HepG2 (cell line): Measurements from ENCODE around the gene SERPINI1. TPM values are rescaled to one million over a fixed set of nuclear protein-coding genes. Genes with fewer than 3 reads are reported as not detected.

Experiments used
- ATAC-seq: fragments of 200-7000 bp; cut with Tn5 transposase; 3 replicates; pipeline ENCODE4 v1.9.1; 2020; ENCODE audit warnings: mild to moderate bottlenecking, moderate library complexity
- BruUV-seq: library from RNA; stranded (reverse); fragments of 400-500 nt; replicated peaks from 2 replicates; lab custom pipeline; 2021; lab: Mats Ljungman, UMichigan
- CTCF ChIA-PET: fragments of 300-600 bp; formaldehyde crosslinking; extraction: SDS; loops from one replicate; lab custom pipeline; 2021; ENCODE audit warnings: low total read pairs, inconsistent platforms, low intra/inter-chr PET ratio; lab: Yijun Ruan, JAX
- POLR2A ChIA-PET: fragments of 350-600 bp; sonication (Branson Sonifier 250); formaldehyde crosslinking; loops from one replicate; lab custom pipeline; 2020; ENCODE audit warnings: antibody characterized with exemption, inconsistent platforms; lab: Yijun Ruan, JAX
- DNase-seq: peaks from one replicate; pipeline ENCODE4 v3.0.0-alpha.2; 2015; ENCODE audit warnings: low spot score
- FAIRE-seq: peaks from 3 replicates; lab custom pipeline; 2011; peaks lifted over from hg19 to GRCh38; lab: Jason Lieb, UNC
- H2AFZ ChIP-seq: one replicate; pipeline ENCODE4 v1.6.1; 2011; ENCODE audit warnings: low read length, inconsistent platforms
- H3K27ac ChIP-seq: fragments of 300-600 bp; 3 replicates; pipeline ENCODE4 v1.8.0; 2011; ENCODE audit warnings: mixed run types, mild to moderate bottlenecking, mixed read lengths, low read length, inconsistent platforms; ENCODE audit not compliant: insufficient read depth; ENCODE audit errors: extremely low read length
- H3K27me3 ChIP-seq, 2 experiments: fragments of 200-600 bp in 1 of 2; 2 replicates in 1 of 2; 3 replicates in 1 of 2; pipeline versions ENCODE4 v1.6.0 to v1.8.0; 2011; ENCODE audit warnings: low read length in 2 of 2, mild to moderate bottlenecking in 2 of 2, moderate library complexity in 2 of 2, inconsistent platforms in 1 of 2; ENCODE audit not compliant: insufficient read depth in 2 of 2, control insufficient read depth in 1 of 2
- H3K36me3 ChIP-seq, 2 experiments: fragments of 200-600 bp in 1 of 2; replicated peaks in 1 of 2; 2 replicates in 1 of 2; 3 replicates in 1 of 2; pipeline versions ENCODE4 v1.5.1 to v1.8.0; 2011; ENCODE audit warnings: low read length in 2 of 2, inconsistent platforms in 1 of 2; ENCODE audit not compliant: insufficient read depth in 2 of 2, control insufficient read depth in 1 of 2
- H3K4me1 ChIP-seq: 2 replicates; pipeline ENCODE4 v1.5.1; 2012; ENCODE audit warnings: low read length, inconsistent platforms; ENCODE audit not compliant: insufficient read depth
- H3K4me2 ChIP-seq: 2 replicates; pipeline ENCODE4 v1.6.0; 2011; ENCODE audit warnings: low read depth, low read length, inconsistent platforms
- H3K4me3 ChIP-seq, 3 experiments: fragments of 200-600 bp in 1 of 3; sonication (generic), shearing (Covaris generic) in 1 of 3; replicated peaks in 1 of 3; 2 replicates each; pipeline ENCODE4 v1.5.1; 2011 to 2016; ENCODE audit warnings: low read length in 3 of 3, inconsistent platforms in 2 of 3, low read depth in 2 of 3, mild to moderate bottlenecking in 2 of 3, control low read depth in 1 of 3, mixed read lengths in 1 of 3; ENCODE audit not compliant: insufficient read depth in 1 of 3
- H3K79me2 ChIP-seq: one replicate; pipeline ENCODE4 v1.6.1; 2011; ENCODE audit warnings: low read length, inconsistent platforms; ENCODE audit not compliant: insufficient read depth
- H3K9ac ChIP-seq: 2 replicates; pipeline ENCODE4 v1.6.0; 2011; ENCODE audit warnings: mild to moderate bottlenecking, low read depth, low read length, inconsistent platforms; ENCODE audit not compliant: insufficient read depth
- H3K9me3 ChIP-seq: 2 replicates; pipeline ENCODE4 v1.5.1; 2012; ENCODE audit warnings: mild to moderate bottlenecking, low read length
- H4K20me1 ChIP-seq: 2 replicates; pipeline ENCODE4 v1.6.0; 2011; ENCODE audit warnings: inconsistent platforms, mild to moderate bottlenecking, low read length, moderate library complexity; ENCODE audit not compliant: insufficient read depth
- ATF1 ChIP-seq: IDR thresholded peaks from 2 replicates; pipeline ENCODE4 v1.6.1; 2016; ENCODE audit warnings: mild to moderate bottlenecking, control low read depth
- GZF1 ChIP-seq: sonication (generic); formaldehyde crosslinking; IDR thresholded peaks from 2 replicates; pipeline ENCODE4 v1.5.1; 2020; ENCODE audit warnings: mild to moderate bottlenecking, missing genetic modification reagents
- HIVEP1 ChIP-seq: sonication (generic); formaldehyde crosslinking; IDR thresholded peaks from 2 replicates; pipeline ENCODE4 v1.4.0; 2020; ENCODE audit warnings: mild to moderate bottlenecking, missing genetic modification reagents
- HOXD1 ChIP-seq: sonication (generic); formaldehyde crosslinking; IDR thresholded peaks from 2 replicates; pipeline ENCODE4 v1.5.0; 2020; ENCODE audit warnings: missing genetic modification reagents
- MZF1 ChIP-seq: sonication (generic); formaldehyde crosslinking; IDR thresholded peaks from 2 replicates; pipeline ENCODE4 v1.8.1; 2023; ENCODE audit warnings: mild to moderate bottlenecking, missing genetic modification reagents, borderline replicate concordance
- ZFP1 ChIP-seq: IDR thresholded peaks from 2 replicates; pipeline ENCODE4 v1.6.1; 2016
- ZNF230 ChIP-seq: sonication (generic); formaldehyde crosslinking; IDR thresholded peaks from 2 replicates; pipeline ENCODE4 v1.4.0; 2020; ENCODE audit warnings: mild to moderate bottlenecking, missing genetic modification reagents
- ZNF33A ChIP-seq: sonication (generic); formaldehyde crosslinking; IDR thresholded peaks from 2 replicates; pipeline ENCODE4 v1.5.1; 2020; ENCODE audit warnings: missing genetic modification reagents, mild to moderate bottlenecking, moderate library complexity, borderline replicate concordance
- ZNF451 ChIP-seq: sonication (generic); formaldehyde crosslinking; IDR thresholded peaks from 2 replicates; pipeline ENCODE4 v1.5.0; 2020; ENCODE audit warnings: mild to moderate bottlenecking, missing genetic modification reagents
- ZNF607 ChIP-seq: sonication (generic); formaldehyde crosslinking; IDR thresholded peaks from 2 replicates; pipeline ENCODE4 v1.5.1; 2020; ENCODE audit warnings: missing genetic modification reagents, mild to moderate bottlenecking, borderline replicate concordance
- ZNF780A ChIP-seq: sonication (generic); formaldehyde crosslinking; IDR thresholded peaks from 2 replicates; pipeline ENCODE4 v1.8.0; 2022; ENCODE audit warnings: mild to moderate bottlenecking, missing genetic modification reagents, moderate library complexity
- WGBS: methylation state at CpG from one replicate; pipeline ENCODE4 v1.1.6; 2017; ENCODE audit warnings: low lambda C conversion rate; 5-methylcytosine and 5-hydroxymethylcytosine counted together
- in situ Hi-C: cut with HindIII; loops from 2 replicates; pipeline ENCODE4 v1.10.0; 2017; ENCODE audit warnings: low pct_unique_long_range_greater_than_20kb; ENCODE audit not compliant: extremely low pct_ligation_motif_present
- intact Hi-C: fragments of 100-400 bp; cut with micrococcal nuclease; formaldehyde crosslinking; loops from one replicate; pipeline ENCODE4 v1.10.0; 2022; ENCODE audit not compliant: unreplicated experiment
- polyA plus RNA-seq, 8 experiments: library from polyadenylated mRNA; depleted of rRNA in 3 of 8; stranded (reverse) in 7 of 8; unstranded in 1 of 8; fragments of >200 nt; fragmentation: Illumina TruSeq in 4 of 8; extraction: Trizol in 4 of 8; gene quantifications; 2 replicates each; pipeline versions ENCODE4 v1.2.1 to v1.2.3, GENCODE V29; 2011 to 2016; ENCODE audit warnings: low read depth in 4 of 8, missing spikeins in 1 of 8, mixed read lengths in 1 of 8; ENCODE audit not compliant: insufficient read depth in 1 of 8
- total RNA-seq, 5 experiments: library from RNA; depleted of rRNA; stranded (reverse); fragments of >200 nt; fragmentation: Illumina TruSeq; extraction: Trizol; gene quantifications; 2 replicates each; pipeline ENCODE4 v1.2.3, GENCODE V29; 2016; ENCODE audit warnings: low read depth in 1 of 5
- TF ChIP-seq, protein P1 (sequence below): IDR thresholded peaks from 2 replicates; pipeline ENCODE4 v1.6.1; 2016; ENCODE audit warnings: control low read depth
- TF ChIP-seq, protein P2 (sequence below): sonication (generic); formaldehyde crosslinking; IDR thresholded peaks from 2 replicates; pipeline ENCODE4 v1.5.1; 2020; ENCODE audit warnings: mild to moderate bottlenecking, missing genetic modification reagents, borderline replicate concordance

Gene SERPINI1
- total and polyA plus RNA-seq, 2 of the 13 experiments (the other 11 are each of a cell fraction or from before 2014, with no cell fraction given): 14.7 to 58.0 TPM

DNA sequence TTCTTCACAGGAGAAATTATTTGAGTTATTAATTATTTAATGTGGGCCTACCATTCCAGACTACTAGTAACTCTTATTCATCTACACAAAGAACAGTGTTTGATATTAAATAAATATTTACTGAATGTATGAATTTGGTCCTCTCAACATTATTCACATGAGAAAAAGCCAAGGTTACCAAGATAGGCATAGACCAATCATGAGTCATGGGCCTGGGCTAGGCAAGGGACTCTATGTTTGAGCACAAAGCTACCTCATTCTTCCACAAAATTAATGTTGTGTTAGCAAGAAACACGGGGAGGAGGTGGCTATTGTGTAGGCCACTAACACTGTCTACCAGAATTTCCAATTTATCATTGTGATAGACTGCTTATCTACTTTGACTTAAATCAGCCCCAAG lies 115.7 kb downstream of the SERPINI1 start:
- Histone ChIP-seq H3K9me3 (no peaks in the 10 kb centered on the region), H3K9ac (no peak overlapping the region), H3K4me3 (no peak overlapping the region), H3K27me3 (no peaks in the 10 kb centered on the region), H3K4me1 (no peaks in the 10 kb centered on the region), H3K79me2 (no peaks in the 10 kb centered on the region), H3K27ac (no peak overlapping the region), H2AFZ (no peak overlapping the region), H3K4me2 (no peak overlapping the region), H4K20me1 (no peaks in the 10 kb centered on the region), H3K36me3 (no peaks in the 10 kb centered on the region)
- intact Hi-C loops (no loop called here), in situ Hi-C loops (no loop called here)
- FAIRE-seq (no peak), DNase-seq (no peak), ATAC-seq (no peak)
- ChIA-PET POLR2A (no interaction called here), CTCF (no interaction called here)
- TF ChIP-seq ZNF451 (CRISPR knock-in tag) (no peak), GZF1 (CRISPR knock-in tag) (no peak)
- 13% methylated on average over 1 of the region's 1 CpG for WGBS
- BruUV-seq: no TSS peak

DNA sequence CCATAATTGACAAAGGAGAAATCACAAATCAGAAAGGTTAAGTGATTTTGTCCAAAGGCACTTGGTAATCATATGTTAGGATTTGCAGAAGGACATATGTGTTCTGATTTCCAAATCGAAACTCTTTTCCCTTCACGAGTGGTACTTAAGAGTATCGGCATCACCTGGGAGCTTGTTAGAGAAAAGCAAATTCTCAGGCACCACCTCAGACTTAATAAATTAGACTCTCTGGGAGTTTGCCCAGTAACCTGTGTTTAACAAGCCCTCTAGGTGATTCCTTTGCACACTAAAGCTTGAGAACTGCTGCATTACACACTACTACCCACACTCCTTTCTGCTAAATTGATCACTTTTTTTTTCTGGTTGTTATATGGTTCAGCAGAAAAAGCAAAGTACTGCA lies 116.2 kb downstream of the SERPINI1 start:
- Histone ChIP-seq H3K9ac (no peak overlapping the region), H3K4me1 (no peaks in the 10 kb centered on the region), H3K4me3 (no peak overlapping the region), H2AFZ (no peak overlapping the region), H3K4me2 (no peak overlapping the region), H3K27me3 (no peaks in the 10 kb centered on the region), H3K79me2 (no peaks in the 10 kb centered on the region), H3K36me3 (no peaks in the 10 kb centered on the region), H3K9me3 (no peaks in the 10 kb centered on the region), H3K27ac (no peak overlapping the region), H4K20me1 (no peaks in the 10 kb centered on the region)
- DNase-seq (no peak), ATAC-seq (no peak), FAIRE-seq (no peak)
- in situ Hi-C loops: no loop called here
- ChIA-PET POLR2A (no interaction called here), CTCF (no interaction called here)
- 37% methylated on average over 3 of the region's 3 CpGs for WGBS
- no TSS peak for BruUV-seq
- intact Hi-C loops: no loop called here
- TF ChIP-seq MZF1 (CRISPR knock-in tag) (no peak), ZNF33A (CRISPR knock-in tag) (no peak), ZNF780A (no peak), HOXD1 (CRISPR knock-in tag) (no peak), ZNF230 (CRISPR knock-in tag) (no peak), ATF1 (CRISPR knock-in tag) (no peak), ZNF607 (CRISPR knock-in tag) (no peak), HIVEP1 (no peak), ZFP1 (CRISPR knock-in tag) (no peak)
- TF ChIP-seq, protein P1, sequence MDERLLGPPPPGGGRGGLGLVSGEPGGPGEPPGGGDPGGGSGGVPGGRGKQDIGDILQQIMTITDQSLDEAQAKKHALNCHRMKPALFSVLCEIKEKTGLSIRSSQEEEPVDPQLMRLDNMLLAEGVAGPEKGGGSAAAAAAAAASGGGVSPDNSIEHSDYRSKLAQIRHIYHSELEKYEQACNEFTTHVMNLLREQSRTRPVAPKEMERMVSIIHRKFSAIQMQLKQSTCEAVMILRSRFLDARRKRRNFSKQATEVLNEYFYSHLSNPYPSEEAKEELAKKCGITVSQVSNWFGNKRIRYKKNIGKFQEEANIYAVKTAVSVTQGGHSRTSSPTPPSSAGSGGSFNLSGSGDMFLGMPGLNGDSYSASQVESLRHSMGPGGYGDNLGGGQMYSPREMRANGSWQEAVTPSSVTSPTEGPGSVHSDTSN: no peak
- TF ChIP-seq, protein P2, sequence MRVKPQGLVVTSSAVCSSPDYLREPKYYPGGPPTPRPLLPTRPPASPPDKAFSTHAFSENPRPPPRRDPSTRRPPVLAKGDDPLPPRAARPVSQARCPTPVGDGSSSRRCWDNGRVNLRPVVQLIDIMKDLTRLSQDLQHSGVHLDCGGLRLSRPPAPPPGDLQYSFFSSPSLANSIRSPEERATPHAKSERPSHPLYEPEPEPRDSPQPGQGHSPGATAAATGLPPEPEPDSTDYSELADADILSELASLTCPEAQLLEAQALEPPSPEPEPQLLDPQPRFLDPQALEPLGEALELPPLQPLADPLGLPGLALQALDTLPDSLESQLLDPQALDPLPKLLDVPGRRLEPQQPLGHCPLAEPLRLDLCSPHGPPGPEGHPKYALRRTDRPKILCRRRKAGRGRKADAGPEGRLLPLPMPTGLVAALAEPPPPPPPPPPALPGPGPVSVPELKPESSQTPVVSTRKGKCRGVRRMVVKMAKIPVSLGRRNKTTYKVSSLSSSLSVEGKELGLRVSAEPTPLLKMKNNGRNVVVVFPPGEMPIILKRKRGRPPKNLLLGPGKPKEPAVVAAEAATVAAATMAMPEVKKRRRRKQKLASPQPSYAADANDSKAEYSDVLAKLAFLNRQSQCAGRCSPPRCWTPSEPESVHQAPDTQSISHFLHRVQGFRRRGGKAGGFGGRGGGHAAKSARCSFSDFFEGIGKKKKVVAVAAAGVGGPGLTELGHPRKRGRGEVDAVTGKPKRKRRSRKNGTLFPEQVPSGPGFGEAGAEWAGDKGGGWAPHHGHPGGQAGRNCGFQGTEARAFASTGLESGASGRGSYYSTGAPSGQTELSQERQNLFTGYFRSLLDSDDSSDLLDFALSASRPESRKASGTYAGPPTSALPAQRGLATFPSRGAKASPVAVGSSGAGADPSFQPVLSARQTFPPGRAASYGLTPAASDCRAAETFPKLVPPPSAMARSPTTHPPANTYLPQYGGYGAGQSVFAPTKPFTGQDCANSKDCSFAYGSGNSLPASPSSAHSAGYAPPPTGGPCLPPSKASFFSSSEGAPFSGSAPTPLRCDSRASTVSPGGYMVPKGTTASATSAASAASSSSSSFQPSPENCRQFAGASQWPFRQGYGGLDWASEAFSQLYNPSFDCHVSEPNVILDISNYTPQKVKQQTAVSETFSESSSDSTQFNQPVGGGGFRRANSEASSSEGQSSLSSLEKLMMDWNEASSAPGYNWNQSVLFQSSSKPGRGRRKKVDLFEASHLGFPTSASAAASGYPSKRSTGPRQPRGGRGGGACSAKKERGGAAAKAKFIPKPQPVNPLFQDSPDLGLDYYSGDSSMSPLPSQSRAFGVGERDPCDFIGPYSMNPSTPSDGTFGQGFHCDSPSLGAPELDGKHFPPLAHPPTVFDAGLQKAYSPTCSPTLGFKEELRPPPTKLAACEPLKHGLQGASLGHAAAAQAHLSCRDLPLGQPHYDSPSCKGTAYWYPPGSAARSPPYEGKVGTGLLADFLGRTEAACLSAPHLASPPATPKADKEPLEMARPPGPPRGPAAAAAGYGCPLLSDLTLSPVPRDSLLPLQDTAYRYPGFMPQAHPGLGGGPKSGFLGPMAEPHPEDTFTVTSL (CRISPR knock-in tag): no peak
